Hepatic stellate cell (primary cell): ENCODE results near the gene GALNT2.

ENCODE experiments used
- DNase-seq: peaks from one replicate; pipeline ENCODE4 v3.0.0; 2011; ENCODE audit warnings: low spot score

Gene GALNT2

GRCh38 chr1:230112782-230113181 is 45.7 kb downstream of the GALNT2 start:
- no peak for DNase-seq

- DNase-seq = no peak
Measured at GRCh38 chr1:230113235-230113592, 46.2 kb downstream of the GALNT2 start.

- DNase-seq = peak; percentile 92
Measured at GRCh38 chr1:230113593-230114236, 46.7 kb downstream of the GALNT2 start.

GRCh38 chr1:230114237-230114651 is 47.2 kb downstream of the GALNT2 start:
- DNase-seq = peak; percentile 61

- no peak for DNase-seq
Measured at GRCh38 chr1:230117694-230118093, 50.7 kb downstream of the GALNT2 start.

GRCh38 chr1:230119340-230119739 is 52.3 kb downstream of the GALNT2 start:
- DNase-seq = no peak

- DNase-seq = no peak
Measured at GRCh38 chr1:230120289-230120920, 53.4 kb downstream of the GALNT2 start.

GRCh38 chr1:230120921-230121381 is 53.9 kb downstream of the GALNT2 start:
- no peak for DNase-seq

GRCh38 chr1:230121950-230122349 is 54.9 kb downstream of the GALNT2 start:
- DNase-seq = no peak

- peak; percentile 54 for DNase-seq
Measured at GRCh38 chr1:230122366-230123279, 55.6 kb downstream of the GALNT2 start.

GRCh38 chr1:230123280-230124185 is 56.5 kb downstream of the GALNT2 start:
- no peak for DNase-seq

- no peak for DNase-seq
Measured at GRCh38 chr1:230124186-230125128, 57.4 kb downstream of the GALNT2 start.

- no peak for DNase-seq
Measured at GRCh38 chr1:230125141-230125540, 58.1 kb downstream of the GALNT2 start.

- no peak for DNase-seq
Measured at GRCh38 chr1:230125640-230126528, 58.8 kb downstream of the GALNT2 start.

- DNase-seq = no peak
Measured at GRCh38 chr1:230126529-230127104, 59.6 kb downstream of the GALNT2 start.

- DNase-seq = no peak
Measured at GRCh38 chr1:230127105-230128054, 60.3 kb downstream of the GALNT2 start.

- no peak for DNase-seq
Measured at GRCh38 chr1:230128569-230129285, 61.7 kb downstream of the GALNT2 start.
